NOMO-1 (cell line): ENCODE data around the gene SCG2.

Source experiments
- DNase-seq, 2 experiments: peaks; one replicate each; lab custom pipeline; 2025; ENCODE audit not compliant: unreplicated experiment in 2 of 2; lab: John Stamatoyannopoulos, UW

The SCG2 gene

GRCh38 chr2:223585666-223586065 is 16.5 kb downstream of the SCG2 start:
- DNase-seq, result peak; percentile 56 to 77

GRCh38 chr2:223582001-223582400 is 20.2 kb downstream of the SCG2 start:
- DNase-seq, result no peak

DNA sequence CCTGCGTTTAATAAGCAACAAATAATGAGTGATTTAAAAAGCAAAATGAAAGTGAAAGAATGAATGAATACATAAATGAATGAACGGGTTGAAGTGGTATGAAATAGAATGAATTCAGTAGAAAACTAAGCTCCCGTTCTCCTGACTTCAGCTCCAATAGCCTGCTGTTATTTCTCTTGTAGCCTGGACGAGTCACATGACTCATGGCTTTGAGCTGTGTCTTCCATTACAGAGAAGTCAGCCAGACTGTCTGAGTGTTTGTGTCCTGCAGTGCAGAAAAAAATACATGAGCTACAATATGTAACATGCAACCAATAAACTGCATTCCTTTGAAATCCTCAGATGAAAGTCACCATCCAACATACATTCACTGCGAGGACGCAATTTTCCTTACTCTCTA is 21.2 kb downstream of the SCG2 start:
- peak in 1 of 2 experiments; percentile 10 for DNase-seq

DNA sequence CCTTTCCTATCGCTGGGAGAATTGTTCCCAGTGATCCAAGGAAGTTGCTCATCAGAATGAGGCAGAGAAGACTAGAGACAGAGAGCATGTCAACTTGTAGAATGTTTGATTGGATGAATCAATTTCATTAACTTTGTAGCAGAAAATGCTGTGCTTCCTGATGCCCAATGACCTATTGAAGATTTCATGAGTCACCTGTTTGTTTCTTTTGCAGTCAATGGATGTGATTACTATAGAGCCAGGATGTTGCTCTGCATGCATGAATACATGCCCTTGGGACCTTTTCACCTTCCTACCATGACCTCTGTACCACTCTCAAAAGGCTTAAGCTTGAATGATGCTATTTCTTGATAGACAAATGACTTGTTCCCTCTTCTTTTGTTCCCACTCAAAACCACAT is 23.3 kb downstream of the SCG2 start:
- no peak for DNase-seq

DNA sequence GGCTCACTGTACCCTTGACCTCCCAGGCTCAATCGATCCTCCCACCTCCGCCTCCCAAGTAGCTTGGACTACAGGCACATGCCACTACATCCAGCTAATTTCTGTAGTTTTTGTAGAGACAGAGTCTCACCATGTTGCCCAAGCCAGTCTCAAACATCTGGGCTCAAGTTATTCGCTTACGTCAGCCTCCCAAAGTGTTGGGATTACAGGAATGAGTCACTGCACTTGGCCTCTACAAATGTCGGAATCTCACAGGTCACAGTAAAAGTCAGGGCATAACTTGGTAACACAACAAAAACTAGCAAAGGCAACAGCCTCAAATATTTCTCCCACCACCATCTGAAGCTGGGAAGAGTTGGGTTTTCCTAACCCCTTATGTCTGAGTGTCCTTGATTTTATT is 25.3 kb downstream of the SCG2 start:
- DNase-seq, result no peak

GRCh38 chr2:223570784-223571183 is 31.4 kb downstream of the SCG2 start:
- no peak for DNase-seq

- no peak for DNase-seq
Measured at GRCh38 chr2:223566396-223566795, 35.8 kb downstream of the SCG2 start.

- DNase-seq, result no peak
Measured at GRCh38 chr2:223563462-223563861, 38.7 kb downstream of the SCG2 start.

GRCh38 chr2:223562078-223562477 is 40.1 kb downstream of the SCG2 start:
- DNase-seq, result no peak

GRCh38 chr2:223560749-223561435 is 41.3 kb downstream of the SCG2 start:
- DNase-seq, result no peak

- no peak for DNase-seq
Measured at GRCh38 chr2:223558970-223559369, 43.2 kb downstream of the SCG2 start.

DNA sequence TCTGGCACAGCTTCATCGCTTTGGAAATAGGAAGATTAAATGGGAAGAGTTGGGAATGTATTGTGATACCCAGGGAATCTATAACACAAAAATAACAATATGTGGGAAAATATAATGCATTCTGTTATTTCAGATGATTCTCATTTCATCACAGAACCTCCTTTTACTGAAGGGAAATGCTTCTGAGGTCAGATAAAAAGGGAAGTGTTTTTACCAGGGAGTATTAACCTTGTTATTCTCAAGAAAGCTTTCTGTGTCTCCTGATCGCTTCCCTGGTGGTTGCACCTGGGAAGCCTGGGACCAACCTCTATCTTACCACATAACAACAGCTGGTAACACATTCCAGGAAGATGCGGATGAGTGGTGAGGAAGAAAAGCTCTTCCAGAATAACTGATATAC is 47.2 kb downstream of the SCG2 start:
- peak; percentile 6 to 70 for DNase-seq

- no peak for DNase-seq
Measured at GRCh38 chr2:223549215-223549614, 52.9 kb downstream of the SCG2 start.

GRCh38 chr2:223548194-223548593 is 54.0 kb downstream of the SCG2 start:
- DNase-seq, result no peak
